MM.1S (cell line): Measurements from ENCODE around the gene GALNT9.

Experiments used
- EZH2phosphoT487 ChIP-seq: fragments of 300-600 bp; sonication (generic); IDR thresholded peaks from 2 replicates; pipeline ENCODE4 v1.6.1; 2018; ENCODE audit warnings: antibody characterized with exemption, low read length
- TF ChIP-seq, protein P1 (sequence below): fragments of 300-600 bp; sonication (generic); IDR thresholded peaks from 2 replicates; pipeline ENCODE4 v1.5.1; 2016; ENCODE audit warnings: antibody characterized with exemption, low read length, mixed read lengths

DNA sequence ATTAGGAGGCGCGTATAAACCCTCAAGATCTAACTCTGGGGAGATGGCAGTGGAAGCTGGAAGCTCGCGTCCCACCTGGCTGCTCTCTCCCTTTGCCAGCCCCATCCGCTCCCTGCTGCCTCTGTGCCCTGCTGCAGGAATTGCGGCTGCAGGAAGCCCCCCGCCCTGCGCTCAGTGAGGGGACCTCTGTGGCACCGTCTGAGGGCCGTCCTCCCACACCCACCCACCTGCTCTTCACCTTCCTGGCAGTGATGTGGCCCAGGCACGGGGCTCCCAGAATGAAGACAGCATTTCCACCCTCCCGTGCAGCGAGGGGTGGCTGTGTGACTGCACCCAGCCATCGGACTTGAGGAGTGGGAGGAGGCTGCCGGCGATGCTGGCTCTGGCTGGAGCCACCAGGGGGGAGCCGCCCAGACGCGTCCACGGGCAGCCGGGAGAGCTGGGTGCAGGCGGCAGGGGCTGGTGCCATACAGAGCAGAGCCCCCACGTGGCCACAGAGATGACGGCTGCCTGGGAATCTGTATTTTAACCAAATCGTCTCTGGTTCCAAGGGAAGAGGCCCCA lies 28.3 kb upstream of the GALNT9 start:
- TF ChIP-seq, protein P1, sequence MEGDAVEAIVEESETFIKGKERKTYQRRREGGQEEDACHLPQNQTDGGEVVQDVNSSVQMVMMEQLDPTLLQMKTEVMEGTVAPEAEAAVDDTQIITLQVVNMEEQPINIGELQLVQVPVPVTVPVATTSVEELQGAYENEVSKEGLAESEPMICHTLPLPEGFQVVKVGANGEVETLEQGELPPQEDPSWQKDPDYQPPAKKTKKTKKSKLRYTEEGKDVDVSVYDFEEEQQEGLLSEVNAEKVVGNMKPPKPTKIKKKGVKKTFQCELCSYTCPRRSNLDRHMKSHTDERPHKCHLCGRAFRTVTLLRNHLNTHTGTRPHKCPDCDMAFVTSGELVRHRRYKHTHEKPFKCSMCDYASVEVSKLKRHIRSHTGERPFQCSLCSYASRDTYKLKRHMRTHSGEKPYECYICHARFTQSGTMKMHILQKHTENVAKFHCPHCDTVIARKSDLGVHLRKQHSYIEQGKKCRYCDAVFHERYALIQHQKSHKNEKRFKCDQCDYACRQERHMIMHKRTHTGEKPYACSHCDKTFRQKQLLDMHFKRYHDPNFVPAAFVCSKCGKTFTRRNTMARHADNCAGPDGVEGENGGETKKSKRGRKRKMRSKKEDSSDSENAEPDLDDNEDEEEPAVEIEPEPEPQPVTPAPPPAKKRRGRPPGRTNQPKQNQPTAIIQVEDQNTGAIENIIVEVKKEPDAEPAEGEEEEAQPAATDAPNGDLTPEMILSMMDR, result no peak
- TF ChIP-seq EZH2phosphoT487, result no peak
